Smooth muscle cell (in vitro differentiated cells): Measurements from ENCODE around the gene MAP3K9. TPM values are rescaled to one million over a fixed set of nuclear protein-coding genes. Genes with fewer than 3 reads are reported as not detected.
A peak's percentile ranks its signal among the peaks of the same experiment; 100 is the strongest.

Source experiments
- DNase-seq: peaks from one replicate; lab custom pipeline; 2025; ENCODE audit not compliant: unreplicated experiment; lab: John Stamatoyannopoulos, UW
- H2AFZ ChIP-seq: fragments of 200-600 bp; sonication (generic); 2 replicates; pipeline ENCODE4 v1.6.0; 2016; ENCODE audit warnings: antibody characterized with exemption, low read depth, mild to moderate bottlenecking
- H3F3A ChIP-seq: fragments of 200-600 bp; sonication (generic); 2 replicates; pipeline ENCODE4 v1.6.0; 2017; ENCODE audit warnings: antibody characterized with exemption, low read depth
- H3K27ac ChIP-seq: fragments of 200-600 bp; sonication (generic); 2 replicates; pipeline ENCODE4 v1.5.1; 2016; ENCODE audit warnings: low read depth, mild to moderate bottlenecking
- H3K27me3 ChIP-seq: fragments of 200-600 bp; sonication (generic); 2 replicates; pipeline ENCODE4 v1.6.1; 2016; ENCODE audit warnings: low read depth, mild to moderate bottlenecking
- H3K36me3 ChIP-seq: fragments of 200-600 bp; sonication (generic); 2 replicates; pipeline ENCODE4 v1.5.1; 2016; ENCODE audit warnings: low read depth
- H3K4me1 ChIP-seq: fragments of 200-600 bp; sonication (generic); 2 replicates; pipeline ENCODE4 v1.5.1; 2016; ENCODE audit warnings: low read depth
- H3K4me2 ChIP-seq: fragments of 200-600 bp; sonication (generic); 2 replicates; pipeline ENCODE4 v1.6.0; 2016; ENCODE audit warnings: mild to moderate bottlenecking
- H3K4me3 ChIP-seq: fragments of 200-600 bp; sonication (generic); 2 replicates; pipeline ENCODE4 v1.5.1; 2016; ENCODE audit warnings: mild to moderate bottlenecking
- H3K79me2 ChIP-seq: fragments of 200-600 bp; sonication (generic); 2 replicates; pipeline ENCODE4 v1.6.0; 2016; ENCODE audit warnings: low read depth, mild to moderate bottlenecking
- H3K9ac ChIP-seq: fragments of 200-600 bp; sonication (generic); 2 replicates; pipeline ENCODE4 v1.6.0; 2016; ENCODE audit warnings: low read depth
- H3K9me3 ChIP-seq: fragments of 200-600 bp; sonication (generic); replicated peaks from 2 replicates; pipeline ENCODE4 v1.5.1; 2016; ENCODE audit warnings: low read depth
- H4K20me1 ChIP-seq: fragments of 200-600 bp; sonication (generic); 2 replicates; pipeline ENCODE4 v1.6.0; 2016; ENCODE audit warnings: low read depth
- WGBS: methylation state at CpG from one replicate; pipeline ENCODE4 v1.1.7; 2016; ENCODE audit warnings: low lambda C conversion rate; 5-methylcytosine and 5-hydroxymethylcytosine counted together
- polyA plus RNA-seq: library from polyadenylated mRNA; unstranded; fragments of >200 nt; fragmentation: Nextera tagmentation; extraction: Ambion mirVana; gene quantifications from 2 replicates; pipeline ENCODE4 v1.2.1, GENCODE V29; 2016
- total RNA-seq: library from RNA; depleted of rRNA; stranded (reverse); fragments of >200 nt; gene quantifications from 2 replicates; pipeline ENCODE4 v1.2.3, GENCODE V29; 2014
- TF ChIP-seq, protein P1 (sequence below): fragments of 200-600 bp; sonication (generic); IDR thresholded peaks from 2 replicates; pipeline ENCODE4 v1.5.1; 2017; ENCODE audit warnings: borderline replicate concordance, mild to moderate bottlenecking, antibody characterized with exemption; ENCODE audit not compliant: insufficient read depth, poor library complexity, severe bottlenecking

Gene MAP3K9
- total and polyA plus RNA-seq, 2 experiments from 2014 or later, result 0.22 to 2.4 TPM

DNA sequence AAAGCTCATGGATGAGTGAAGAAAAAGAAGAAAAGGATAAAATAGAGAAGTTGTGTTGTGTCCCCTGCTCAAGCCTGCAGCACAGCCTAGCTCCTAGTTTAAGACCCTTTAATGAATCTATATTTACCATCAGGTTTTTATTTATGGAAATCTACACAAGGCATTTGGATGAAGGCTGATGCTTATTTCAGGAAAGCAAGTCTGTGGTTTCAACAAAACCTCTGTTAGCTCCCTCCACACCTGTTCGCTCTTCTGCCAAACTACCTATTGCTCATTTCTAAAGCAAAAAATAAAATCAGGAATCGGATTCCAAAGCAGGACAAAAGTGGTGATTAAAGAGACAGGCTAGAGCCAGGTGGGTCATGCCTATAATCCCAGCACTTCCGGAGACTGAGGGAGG lies 18.9 kb upstream of the MAP3K9 start:
- no peak overlapping the region for H3K27ac ChIP-seq
- H3K9ac ChIP-seq, result no peak overlapping the region

DNA sequence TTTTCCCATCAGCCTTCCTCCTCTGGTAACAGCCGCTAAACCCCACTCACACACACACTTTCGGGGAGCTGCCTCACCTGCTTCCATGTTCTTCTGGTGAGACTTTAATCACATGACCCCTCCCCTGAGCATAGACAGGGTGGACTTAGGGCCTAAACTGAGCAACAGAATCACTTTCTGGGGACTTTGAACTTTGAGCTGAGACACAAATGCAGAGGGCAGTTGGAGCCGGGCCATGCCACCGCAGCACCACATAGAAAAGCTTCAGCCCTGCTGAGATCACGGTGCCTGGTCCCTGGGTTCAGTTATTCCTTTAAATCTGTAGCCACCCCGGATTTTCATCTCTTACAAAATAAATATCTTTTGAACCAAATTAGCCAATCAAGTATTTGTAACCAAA lies 18.4 kb upstream of the MAP3K9 start:
- Histone ChIP-seq H3F3A (no peaks in the 10 kb centered on the region), H3K36me3 (no peaks in the 10 kb centered on the region), H3K4me2 (no peak overlapping the region), H2AFZ (no peak overlapping the region), H3K9me3 (no peaks in the 10 kb centered on the region), H4K20me1 (no peaks in the 10 kb centered on the region), H3K4me1 (peaks cover 6% of the 10 kb centered on the region), H3K79me2 (no peaks in the 10 kb centered on the region), H3K27me3 (no peaks in the 10 kb centered on the region), H3K27ac (no peak overlapping the region), H3K9ac (no peak overlapping the region), H3K4me3 (no peak overlapping the region)
- no peak for DNase-seq
- TF ChIP-seq, protein P1, sequence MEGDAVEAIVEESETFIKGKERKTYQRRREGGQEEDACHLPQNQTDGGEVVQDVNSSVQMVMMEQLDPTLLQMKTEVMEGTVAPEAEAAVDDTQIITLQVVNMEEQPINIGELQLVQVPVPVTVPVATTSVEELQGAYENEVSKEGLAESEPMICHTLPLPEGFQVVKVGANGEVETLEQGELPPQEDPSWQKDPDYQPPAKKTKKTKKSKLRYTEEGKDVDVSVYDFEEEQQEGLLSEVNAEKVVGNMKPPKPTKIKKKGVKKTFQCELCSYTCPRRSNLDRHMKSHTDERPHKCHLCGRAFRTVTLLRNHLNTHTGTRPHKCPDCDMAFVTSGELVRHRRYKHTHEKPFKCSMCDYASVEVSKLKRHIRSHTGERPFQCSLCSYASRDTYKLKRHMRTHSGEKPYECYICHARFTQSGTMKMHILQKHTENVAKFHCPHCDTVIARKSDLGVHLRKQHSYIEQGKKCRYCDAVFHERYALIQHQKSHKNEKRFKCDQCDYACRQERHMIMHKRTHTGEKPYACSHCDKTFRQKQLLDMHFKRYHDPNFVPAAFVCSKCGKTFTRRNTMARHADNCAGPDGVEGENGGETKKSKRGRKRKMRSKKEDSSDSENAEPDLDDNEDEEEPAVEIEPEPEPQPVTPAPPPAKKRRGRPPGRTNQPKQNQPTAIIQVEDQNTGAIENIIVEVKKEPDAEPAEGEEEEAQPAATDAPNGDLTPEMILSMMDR, result no peak
- 92% methylated on average over 6 of the region's 6 CpGs for WGBS

More for the DNA sequence above, 18.9 kb upstream of the MAP3K9 start:
- no peak overlapping the region for H3K4me3 ChIP-seq
- H3K4me2 ChIP-seq, result no peak overlapping the region
- H3K79me2 ChIP-seq, result no peaks in the 10 kb centered on the region
- H3F3A ChIP-seq, result no peaks in the 10 kb centered on the region
- H4K20me1 ChIP-seq, result no peaks in the 10 kb centered on the region
- no peak for DNase-seq
- whole genome bisulfite sequencing, result 94% methylated on average over 3 of the region's 3 CpGs
- no peaks in the 10 kb centered on the region for H3K27me3 ChIP-seq
- no peaks in the 10 kb centered on the region for H3K36me3 ChIP-seq
- peaks cover 2% of the 10 kb centered on the region for H3K4me1 ChIP-seq
- TF ChIP-seq, protein P1, result no peak
- no peak overlapping the region for H2AFZ ChIP-seq
- no peaks in the 10 kb centered on the region for H3K9me3 ChIP-seq

DNA sequence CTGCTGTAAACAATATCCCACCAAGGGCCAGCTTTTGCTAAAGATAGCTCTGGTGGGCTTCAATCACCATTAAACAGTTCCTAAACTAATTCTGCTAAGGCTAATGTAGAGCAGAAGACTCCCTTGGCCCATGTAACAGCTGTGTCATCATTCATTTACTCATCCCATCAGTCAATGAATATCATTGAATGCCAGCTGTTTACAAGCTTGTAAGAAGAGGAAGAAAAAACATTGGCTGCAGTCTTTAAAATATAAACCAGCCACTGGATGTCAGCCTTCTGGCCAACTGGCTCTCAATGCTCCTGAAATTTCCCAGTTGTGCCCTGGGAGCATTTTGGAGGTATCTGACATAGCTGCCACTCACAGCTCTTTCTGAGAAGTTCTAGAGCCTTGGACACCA lies 18.0 kb upstream of the MAP3K9 start:
- Histone ChIP-seq H3K27ac (no peak overlapping the region), H3F3A (no peaks in the 10 kb centered on the region), H3K4me1 (peaks cover 7% of the 10 kb centered on the region), H3K36me3 (no peaks in the 10 kb centered on the region), H4K20me1 (no peaks in the 10 kb centered on the region), H3K9me3 (no peaks in the 10 kb centered on the region), H3K79me2 (no peaks in the 10 kb centered on the region), H3K4me2 (no peak overlapping the region), H3K4me3 (no peak overlapping the region), H3K27me3 (no peaks in the 10 kb centered on the region), H3K9ac (no peak overlapping the region), H2AFZ (no peak overlapping the region)
- TF ChIP-seq, protein P1, result no peak
- DNase-seq, result no peak

DNA sequence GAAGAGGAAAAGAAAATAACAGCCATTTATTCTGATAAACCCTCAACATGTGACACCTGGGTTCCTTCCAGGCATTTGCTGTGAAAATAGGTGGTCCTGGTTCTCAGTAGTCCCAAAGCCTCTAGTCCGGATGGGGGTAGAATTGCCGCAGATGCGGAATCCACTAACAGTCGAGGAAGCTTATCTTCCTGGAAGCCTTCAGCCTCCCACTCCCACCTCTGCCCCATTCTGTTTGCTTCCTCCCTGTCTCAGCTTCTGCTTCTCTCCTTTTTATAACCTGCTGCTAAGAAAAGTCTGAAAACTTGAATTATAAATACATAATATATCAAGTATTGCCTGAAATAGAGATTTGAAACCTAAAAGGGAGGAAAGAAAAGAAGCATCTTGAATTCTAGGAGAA lies 14.0 kb upstream of the MAP3K9 start:
- H3K4me2 ChIP-seq, result peak overlapping the region; percentile 91
- no peaks in the 10 kb centered on the region for H3K27me3 ChIP-seq
- no peak overlapping the region for H3K27ac ChIP-seq
- H4K20me1 ChIP-seq, result no peaks in the 10 kb centered on the region
- 45% methylated on average over 4 of the region's 4 CpGs for WGBS
- H3K9ac ChIP-seq, result no peak overlapping the region
- H3K4me1 ChIP-seq, result peaks cover 11% of the 10 kb centered on the region
- H2AFZ ChIP-seq, result peak overlapping the region; percentile 64
- TF ChIP-seq, protein P1, result no peak
- no peaks in the 10 kb centered on the region for H3K79me2 ChIP-seq
- no peaks in the 10 kb centered on the region for H3K9me3 ChIP-seq
- no peaks in the 10 kb centered on the region for H3K36me3 ChIP-seq
- H3K4me3 ChIP-seq, result peak overlapping the region; percentile 66
- peaks cover 4% of the 10 kb centered on the region for H3F3A ChIP-seq
- DNase-seq, result no peak
